Esophagus squamous epithelium (tissue), 5 donors: ENCODE results near the gene AGRP. TPM values are rescaled to one million over a fixed set of nuclear protein-coding genes. Genes with fewer than 3 reads are reported as not detected.

ENCODE experiments used
- DNase-seq: peaks from one replicate; lab custom pipeline; 2025; lab: John Stamatoyannopoulos, UW
- H3K27ac ChIP-seq, 4 donors: fragments of 200-600 bp; sonication (generic); one replicate each; pipeline ENCODE4 v1.5.1; 2016 to 2019; ENCODE audit warnings: mild to moderate bottlenecking in 1 of 4
- H3K27me3 ChIP-seq, 4 donors: fragments of 200-600 bp; sonication (generic); 1 replicate in 3 of 4; 2 replicates in 1 of 4; pipeline versions ENCODE4 v1.5.1 to v1.6.0; 2017 to 2021; ENCODE audit warnings: antibody characterized with exemption in 1 of 4
- H3K36me3 ChIP-seq, 3 donors: fragments of 200-600 bp; sonication (generic); one replicate each; pipeline ENCODE4 v1.5.1; 2016 to 2019
- H3K4me1 ChIP-seq, 3 donors: fragments of 200-600 bp; sonication (generic); one replicate each; pipeline ENCODE4 v1.5.1; 2017 to 2019
- H3K4me3 ChIP-seq, 4 donors: fragments of 200-600 bp; sonication (generic); 1 replicate in 3 of 4; 2 replicates in 1 of 4; pipeline ENCODE4 v1.5.1; 2016 to 2019; ENCODE audit warnings: mild to moderate bottlenecking in 2 of 4, moderate library complexity in 1 of 4
- H3K9me3 ChIP-seq, 3 donors: fragments of 200-600 bp; sonication (generic); one replicate each; pipeline ENCODE4 v1.5.1; 2016 to 2019
- POLR2A ChIP-seq, 4 donors: fragments of 450-650 bp; IDR thresholded peaks; one replicate each; pipeline ENCODE4 v1.6.1; 2017; ENCODE audit warnings: antibody characterized with exemption in 4 of 4, mild to moderate bottlenecking in 4 of 4, moderate library complexity in 3 of 4
- WGBS, 2 donors: methylation state at CpG; one replicate each; pipeline ENCODE4 v1.1.5; 2018; 5-methylcytosine and 5-hydroxymethylcytosine counted together
- intact Hi-C: fragments of 100-400 bp; cut with DNase I; formaldehyde crosslinking; loops from one replicate; pipeline ENCODE4 v1.15.0; 2022
- total RNA-seq, 4 donors: library from RNA; depleted of rRNA; stranded (reverse); fragments of >200 nt; gene quantifications; one replicate each; pipeline ENCODE4 v1.1.0, GENCODE V29; 2016
- TF ChIP-seq, protein P1 (sequence below), 6 experiments: fragments of 450-650 bp in 4 of 6; fragments of 200-600 bp in 2 of 6; sonication (generic) in 2 of 6; IDR thresholded peaks; one replicate each; pipeline ENCODE4 v1.5.1; 2016 to 2019; ENCODE audit warnings: antibody characterized with exemption in 6 of 6, mild to moderate bottlenecking in 4 of 6, moderate library complexity in 4 of 6
- donor health status: DM: yes; HTN: yes; CAD: no.

The AGRP gene
- total RNA-seq, 4 donors from 2014 or later, result not detected

GRCh38 chr16:67459066-67459860 lies 24.1 kb downstream of the AGRP start:
- peak overlapping the region; percentile 73 to 88 (median 82) for H3K27ac ChIP-seq
- intact Hi-C loops, result no loop called here
- no peaks in the 10 kb centered on the region for H3K27me3 ChIP-seq
- TF ChIP-seq, protein P1, sequence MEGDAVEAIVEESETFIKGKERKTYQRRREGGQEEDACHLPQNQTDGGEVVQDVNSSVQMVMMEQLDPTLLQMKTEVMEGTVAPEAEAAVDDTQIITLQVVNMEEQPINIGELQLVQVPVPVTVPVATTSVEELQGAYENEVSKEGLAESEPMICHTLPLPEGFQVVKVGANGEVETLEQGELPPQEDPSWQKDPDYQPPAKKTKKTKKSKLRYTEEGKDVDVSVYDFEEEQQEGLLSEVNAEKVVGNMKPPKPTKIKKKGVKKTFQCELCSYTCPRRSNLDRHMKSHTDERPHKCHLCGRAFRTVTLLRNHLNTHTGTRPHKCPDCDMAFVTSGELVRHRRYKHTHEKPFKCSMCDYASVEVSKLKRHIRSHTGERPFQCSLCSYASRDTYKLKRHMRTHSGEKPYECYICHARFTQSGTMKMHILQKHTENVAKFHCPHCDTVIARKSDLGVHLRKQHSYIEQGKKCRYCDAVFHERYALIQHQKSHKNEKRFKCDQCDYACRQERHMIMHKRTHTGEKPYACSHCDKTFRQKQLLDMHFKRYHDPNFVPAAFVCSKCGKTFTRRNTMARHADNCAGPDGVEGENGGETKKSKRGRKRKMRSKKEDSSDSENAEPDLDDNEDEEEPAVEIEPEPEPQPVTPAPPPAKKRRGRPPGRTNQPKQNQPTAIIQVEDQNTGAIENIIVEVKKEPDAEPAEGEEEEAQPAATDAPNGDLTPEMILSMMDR (IDR thresholded peaks at IDR 0.05), result no peak
- TF ChIP-seq POLR2A (IDR thresholded peaks at IDR 0.05), result no peak
- 80% methylated on average over 1 to 2 of the region's 7 CpGs for WGBS, 2 donors
- no peaks in the 10 kb centered on the region for H3K36me3 ChIP-seq
- peaks cover 72 to 90% (median 73%) of the 10 kb centered on the region in 3 donors for H3K4me1 ChIP-seq
- no peak for DNase-seq
- no peak overlapping the region for H3K4me3 ChIP-seq
- no peaks in the 10 kb centered on the region for H3K9me3 ChIP-seq

GRCh38 chr16:67458121-67458641 lies 25.2 kb downstream of the AGRP start:
- 63 to 80% methylated on average over 1 to 2 of the region's 6 CpGs for WGBS, 2 donors

GRCh38 chr16:67457611-67458010 lies 25.7 kb downstream of the AGRP start:
- Histone ChIP-seq H3K4me1 (peaks cover 61 to 75% (median 66%) of the 10 kb centered on the region in 3 donors), H3K27me3 (no peaks in the 10 kb centered on the region), H3K36me3 (peaks cover 0 to 13% (median 9%) of the 10 kb centered on the region in 3 donors), H3K27ac (peak overlapping the region; percentile 73 to 88 (median 82)), H3K4me3 (no peak overlapping the region), H3K9me3 (no peaks in the 10 kb centered on the region)
- WGBS, 2 donors, result 50% methylated on average over 2 of the region's 7 CpGs; no CpG with 5 or more reads in 1 of the 2 donors
- no peak for TF ChIP-seq POLR2A (IDR thresholded peaks at IDR 0.05)
- TF ChIP-seq, protein P1 (IDR thresholded peaks at IDR 0.05), result no peak
- intact Hi-C loops, result no loop called here
- no peak for DNase-seq

More at GRCh38 chr16:67458121-67458641, 25.2 kb downstream of the AGRP start:
- no peak for TF ChIP-seq POLR2A (IDR thresholded peaks at IDR 0.05)
- intact Hi-C loops, result no loop called here
- Histone ChIP-seq H3K27ac (peak overlapping the region; percentile 73 to 88 (median 82)), H3K4me1 (peaks cover 67 to 79% (median 72%) of the 10 kb centered on the region in 3 donors), H3K9me3 (no peaks in the 10 kb centered on the region), H3K36me3 (peaks cover 0 to 8% (median 4%) of the 10 kb centered on the region in 3 donors), H3K27me3 (no peaks in the 10 kb centered on the region), H3K4me3 (no peak overlapping the region)
- DNase-seq, result no peak

DNA sequence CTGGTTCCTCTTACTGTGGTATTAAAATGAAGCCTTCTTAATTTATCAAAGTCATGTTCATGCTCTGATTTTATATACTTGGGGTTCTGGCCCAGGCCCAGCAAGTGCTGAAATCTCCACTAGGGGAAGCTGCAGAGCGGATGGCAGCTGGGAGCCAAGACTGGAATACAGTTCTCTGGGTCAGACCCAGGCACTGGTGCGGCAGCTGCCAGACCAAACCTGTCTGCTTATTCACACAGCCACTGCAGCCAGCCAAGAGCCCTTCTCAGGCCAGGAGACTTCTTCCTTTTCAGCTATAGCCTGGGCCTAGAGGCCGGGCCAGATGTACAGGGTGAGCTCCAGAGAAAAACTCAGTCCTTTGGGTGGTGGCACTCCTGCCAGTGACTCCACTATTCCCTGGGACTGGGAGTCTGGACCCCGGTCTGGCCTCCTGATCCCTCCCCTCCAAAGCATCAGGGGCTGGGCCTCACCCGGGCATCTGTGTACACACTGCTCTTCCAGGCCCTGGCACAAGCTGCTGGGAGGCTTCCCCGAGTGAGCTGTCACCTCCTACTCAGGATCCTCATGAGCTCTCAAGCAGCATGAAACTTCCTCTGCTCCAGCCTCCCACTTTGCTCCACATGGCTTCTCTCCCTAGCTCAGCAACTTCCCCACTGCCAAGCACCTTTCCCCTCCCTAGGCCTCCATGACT lies 26.8 kb downstream of the AGRP start:
- H3K27ac ChIP-seq, result peak overlapping the region; percentile 64 to 88 (median 80)
- no peak overlapping the region for H3K4me3 ChIP-seq
- H3K36me3 ChIP-seq, result peaks cover 0 to 24% (median 14%) of the 10 kb centered on the region in 3 donors
- peaks cover 51 to 75% (median 64%) of the 10 kb centered on the region in 3 donors for H3K4me1 ChIP-seq
- no peaks in the 10 kb centered on the region for H3K9me3 ChIP-seq
- intact Hi-C loops, result no loop called here
- peak in 1 of 4 donors; percentile 18 for TF ChIP-seq POLR2A (IDR thresholded peaks at IDR 0.05)
- TF ChIP-seq, protein P1 (IDR thresholded peaks at IDR 0.05), result peak in 5 of 6 experiments; percentile 54 to 79 (median 73)
- no peaks in the 10 kb centered on the region for H3K27me3 ChIP-seq
- WGBS, 2 donors, result 24 to 36% methylated on average over 4 to 6 of the region's 6 CpGs
- DNase-seq, result no peak

- Histone ChIP-seq H3K36me3 (peaks cover 0 to 41% (median 23%) of the 10 kb centered on the region in 3 donors), H3K4me1 (peaks cover 34 to 75% (median 56%) of the 10 kb centered on the region in 3 donors), H3K4me3 (no peak overlapping the region), H3K27me3 (no peaks in the 10 kb centered on the region), H3K9me3 (no peaks in the 10 kb centered on the region), H3K27ac (no peak overlapping the region)
- no peak for DNase-seq
- 100% methylated on average over 5 of the region's 6 CpGs; no CpG with 5 or more reads in 1 of the 2 donors for WGBS, 2 donors
- TF ChIP-seq, protein P1 (IDR thresholded peaks at IDR 0.05), result no peak
- no peak for TF ChIP-seq POLR2A (IDR thresholded peaks at IDR 0.05)
- intact Hi-C loops, result no loop called here
These were observed 28.5 kb downstream of the AGRP start for GRCh38 chr16:67454852-67455251.
